Upper lobe of right lung (tissue), 1 donor: ENCODE results near the gene FAM3B. TPM values are rescaled to one million over a fixed set of nuclear protein-coding genes. Genes with fewer than 3 reads are reported as not detected.

Source experiments
- ATAC-seq: fragments of 200-7000 bp; cut with Tn5 transposase; one replicate; pipeline ENCODE4 v1.9.1; 2020; ENCODE audit warnings: mild to moderate bottlenecking, moderate library complexity
- DNase-seq: peaks from one replicate; pipeline ENCODE4 v3.0.0-alpha.2; 2020
- H3K27ac ChIP-seq: fragments of 200-600 bp; one replicate; pipeline ENCODE4 v1.8.0; 2022
- H3K27me3 ChIP-seq: fragments of 200-600 bp; one replicate; pipeline ENCODE4 v1.8.0; 2022; ENCODE audit warnings: mild to moderate bottlenecking
- H3K36me3 ChIP-seq: fragments of 200-600 bp; one replicate; pipeline ENCODE4 v1.8.0; 2022
- H3K4me1 ChIP-seq: fragments of 200-600 bp; one replicate; pipeline ENCODE4 v1.8.0; 2022
- H3K4me3 ChIP-seq: fragments of 200-600 bp; one replicate; pipeline ENCODE4 v1.8.0; 2022; ENCODE audit warnings: mild to moderate bottlenecking
- H3K9me3 ChIP-seq: fragments of 200-600 bp; one replicate; pipeline ENCODE4 v1.8.0; 2022
- CTCF ChIP-seq: fragments of 200-600 bp; IDR thresholded peaks from one replicate; pipeline ENCODE4 v1.8.0; 2022; ENCODE audit warnings: antibody characterized with exemption
- intact Hi-C: fragments of 100-400 bp; cut with DNase I; formaldehyde crosslinking; loops from one replicate; pipeline ENCODE4 v1.11.0; 2022
- total RNA-seq: library from RNA; stranded (reverse); fragmentation: NEBNext Ultra II Directional; extraction: Animal tissue kit (Norgen Biotek cat#: 25700); gene quantifications from one replicate; pipeline ENCODE4 v1.2.1, GENCODE V29; 2021
- donor health status: DM: no; HTN: yes; CAD: no; lungs with severe emphysema.

Gene FAM3B
- total RNA-seq, 1 donor from 2014 or later = 5.2 TPM

GRCh38 chr21:41327753-41328152, 11.2 kb downstream of the FAM3B start:
- no peaks in the 10 kb centered on the region for H3K4me1 ChIP-seq
- no peak for TF ChIP-seq CTCF
- no peak for ATAC-seq
- H3K4me3 ChIP-seq = no peak overlapping the region
- no peak overlapping the region for H3K27ac ChIP-seq
- no peaks in the 10 kb centered on the region for H3K9me3 ChIP-seq
- H3K27me3 ChIP-seq = no peaks in the 10 kb centered on the region
- no peaks in the 10 kb centered on the region for H3K36me3 ChIP-seq
- intact Hi-C loops = no loop called here
- DNase-seq = no peak

DNA sequence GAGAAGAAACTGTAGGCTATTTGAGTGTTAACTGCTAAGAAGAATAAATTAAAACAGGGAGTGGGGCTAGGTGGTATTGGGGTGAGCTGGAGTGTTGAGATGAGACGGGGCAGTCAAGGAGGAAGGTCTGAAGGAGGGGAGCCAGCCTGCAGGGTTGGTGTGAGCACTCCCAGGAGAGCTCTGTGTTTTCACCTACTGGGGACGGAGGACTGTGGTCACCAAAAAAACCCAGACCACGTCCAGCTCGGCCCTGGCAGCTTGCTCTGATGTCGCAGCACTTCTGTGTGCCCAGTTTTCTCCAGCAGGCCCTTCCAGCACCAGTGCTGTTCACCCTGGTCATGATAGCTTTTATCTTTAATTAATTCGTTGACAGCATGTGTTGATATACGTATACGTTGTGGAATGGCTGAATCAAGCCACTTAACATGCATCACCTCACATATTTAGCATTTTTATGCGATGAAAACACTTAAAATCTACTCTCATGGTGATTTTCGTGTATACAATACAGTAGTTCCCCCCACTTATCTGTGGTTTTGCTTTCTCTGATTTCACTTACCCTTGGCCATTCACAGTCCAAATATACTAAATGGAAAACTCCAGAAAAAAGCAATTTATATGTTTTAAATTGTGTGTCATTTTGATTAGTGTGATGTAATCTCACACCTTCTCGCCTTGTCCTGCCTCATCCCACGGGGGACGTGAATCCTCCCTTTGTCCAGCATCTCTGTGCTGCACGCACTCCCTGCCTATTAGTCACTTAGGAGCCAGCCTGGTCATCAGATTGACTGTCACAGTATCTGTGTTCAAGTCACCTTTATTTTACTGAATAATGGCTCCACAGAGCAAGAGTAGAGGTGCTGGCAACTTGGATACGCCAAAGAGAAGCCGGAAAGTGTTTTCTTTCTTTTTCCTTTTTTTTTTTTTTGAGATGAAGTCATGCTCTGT, 12.3 kb downstream of the FAM3B start:
- H3K4me3 ChIP-seq = no peak overlapping the region
- H3K9me3 ChIP-seq = no peaks in the 10 kb centered on the region
- ATAC-seq (no peak), DNase-seq (no peak)
- no peaks in the 10 kb centered on the region for H3K4me1 ChIP-seq
- no peaks in the 10 kb centered on the region for H3K27me3 ChIP-seq
- no peaks in the 10 kb centered on the region for H3K36me3 ChIP-seq
- H3K27ac ChIP-seq = no peak overlapping the region
- no peak for TF ChIP-seq CTCF
- intact Hi-C loops = no loop called here

- no peaks in the 10 kb centered on the region for H3K36me3 ChIP-seq
- no peak for DNase-seq
- no peaks in the 10 kb centered on the region for H3K4me1 ChIP-seq
- no peaks in the 10 kb centered on the region for H3K9me3 ChIP-seq
- intact Hi-C loops = no loop called here
- no peak for ATAC-seq
- H3K27me3 ChIP-seq = no peaks in the 10 kb centered on the region
- no peak for TF ChIP-seq CTCF
- no peak overlapping the region for H3K27ac ChIP-seq
- no peak overlapping the region for H3K4me3 ChIP-seq
Measured at GRCh38 chr21:41333752-41334151, 17.2 kb downstream of the FAM3B start.

DNA sequence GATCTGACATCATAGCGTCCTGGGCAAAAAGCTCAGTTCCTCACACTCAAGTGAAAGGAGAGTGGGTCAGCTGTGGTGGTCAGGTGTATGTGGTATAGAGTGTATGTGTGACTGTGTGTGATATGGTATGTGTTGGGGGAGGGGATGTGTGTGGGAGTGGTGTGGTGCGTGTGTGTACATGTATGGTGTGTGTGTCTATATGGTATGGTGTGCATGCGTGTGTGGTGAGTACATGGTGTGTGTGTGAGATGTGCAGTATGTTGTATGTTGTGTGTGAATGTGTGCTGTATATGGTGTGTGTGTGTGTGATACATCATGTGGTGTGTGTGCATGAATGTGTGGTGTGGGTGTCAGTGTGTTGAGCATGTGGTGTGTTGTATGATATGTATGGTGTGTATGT, 20.9 kb downstream of the FAM3B start:
- DNase-seq (no peak), ATAC-seq (peak; percentile 31)
- Histone ChIP-seq H3K4me1 (no peaks in the 10 kb centered on the region), H3K9me3 (no peaks in the 10 kb centered on the region), H3K27me3 (no peaks in the 10 kb centered on the region), H3K27ac (no peak overlapping the region), H3K4me3 (no peak overlapping the region), H3K36me3 (no peaks in the 10 kb centered on the region)
- intact Hi-C loops = no loop called here
- TF ChIP-seq CTCF = no peak

DNA sequence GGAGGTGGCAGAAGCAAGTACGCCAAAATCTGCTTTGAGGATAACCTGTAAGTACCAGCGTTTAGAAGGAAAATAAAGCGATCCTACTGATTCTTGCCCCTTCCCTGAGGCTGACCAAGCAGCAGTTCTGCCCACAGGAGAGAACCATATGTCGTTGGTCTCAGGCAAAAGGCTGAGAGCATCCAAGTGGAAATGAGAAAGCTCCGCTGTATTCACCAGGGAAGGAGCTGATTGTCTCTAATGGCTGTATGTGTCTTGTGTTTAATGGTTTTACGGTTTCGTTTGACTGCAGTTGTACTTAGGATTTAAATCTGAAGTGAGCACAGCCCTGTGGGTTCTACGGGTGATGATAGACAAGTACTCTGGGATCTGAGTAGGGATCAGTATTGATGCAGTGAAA, 21.9 kb downstream of the FAM3B start:
- ATAC-seq (no peak), DNase-seq (no peak)
- Histone ChIP-seq H3K4me1 (no peaks in the 10 kb centered on the region), H3K27ac (no peak overlapping the region), H3K27me3 (no peaks in the 10 kb centered on the region), H3K4me3 (no peak overlapping the region), H3K36me3 (no peaks in the 10 kb centered on the region), H3K9me3 (no peaks in the 10 kb centered on the region)
- TF ChIP-seq CTCF = no peak
- intact Hi-C loops = no loop called here
